ENCODE results near the gene CCDC171. TPM values are rescaled to one million over a fixed set of nuclear protein-coding genes. Genes with fewer than 3 reads are reported as not detected.

Gene CCDC171
- total RNA-seq, 3 donors from 2014 or later (not counting 1 experiment from before 2014, with no cell fraction given): 1.5 to 2.6 (median 2.2) TPM

DNA sequence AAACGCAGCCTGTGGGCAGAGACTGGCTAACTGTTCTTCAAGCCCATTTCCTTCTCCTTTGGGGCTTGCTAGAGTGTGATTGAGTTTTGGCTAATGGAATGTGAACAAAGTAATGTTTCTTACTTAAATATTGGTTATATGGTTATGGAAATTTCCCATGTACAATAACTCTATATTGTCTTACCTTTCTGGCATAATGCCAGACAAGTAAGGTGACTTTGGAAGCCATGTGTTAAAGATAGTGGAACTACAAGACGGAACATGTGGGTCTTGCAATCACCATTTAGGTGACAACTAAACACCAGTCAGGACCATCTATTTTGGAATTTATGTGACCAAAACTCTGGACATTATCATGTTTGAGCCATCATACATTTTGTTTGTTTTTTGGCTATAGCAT, 260.2 kb downstream of the CCDC171 start:
- TF ChIP-seq, protein P1, sequence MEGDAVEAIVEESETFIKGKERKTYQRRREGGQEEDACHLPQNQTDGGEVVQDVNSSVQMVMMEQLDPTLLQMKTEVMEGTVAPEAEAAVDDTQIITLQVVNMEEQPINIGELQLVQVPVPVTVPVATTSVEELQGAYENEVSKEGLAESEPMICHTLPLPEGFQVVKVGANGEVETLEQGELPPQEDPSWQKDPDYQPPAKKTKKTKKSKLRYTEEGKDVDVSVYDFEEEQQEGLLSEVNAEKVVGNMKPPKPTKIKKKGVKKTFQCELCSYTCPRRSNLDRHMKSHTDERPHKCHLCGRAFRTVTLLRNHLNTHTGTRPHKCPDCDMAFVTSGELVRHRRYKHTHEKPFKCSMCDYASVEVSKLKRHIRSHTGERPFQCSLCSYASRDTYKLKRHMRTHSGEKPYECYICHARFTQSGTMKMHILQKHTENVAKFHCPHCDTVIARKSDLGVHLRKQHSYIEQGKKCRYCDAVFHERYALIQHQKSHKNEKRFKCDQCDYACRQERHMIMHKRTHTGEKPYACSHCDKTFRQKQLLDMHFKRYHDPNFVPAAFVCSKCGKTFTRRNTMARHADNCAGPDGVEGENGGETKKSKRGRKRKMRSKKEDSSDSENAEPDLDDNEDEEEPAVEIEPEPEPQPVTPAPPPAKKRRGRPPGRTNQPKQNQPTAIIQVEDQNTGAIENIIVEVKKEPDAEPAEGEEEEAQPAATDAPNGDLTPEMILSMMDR (IDR thresholded peaks at IDR 0.05): no peak
- Mint-ChIP-seq H3K27ac (no peak overlapping the region), H3K9me3 (peaks cover 10 to 12% of the 10 kb centered on the region in 2 donors), H3K36me3 (no peaks in the 10 kb centered on the region), H3K27me3 (ENCODE audit: low read depth in 2 of 2) (no peaks in the 10 kb centered on the region), H3K4me1 (no peaks in the 10 kb centered on the region), H3K4me3 (no peak overlapping the region)
- Histone ChIP-seq H3K27me3 (ENCODE audit: control insufficient read depth, insufficient read depth, low read length) (no peaks in the 10 kb centered on the region), H3K4me1 (ENCODE audit: control insufficient read depth, insufficient read depth, low read length) (no peaks in the 10 kb centered on the region), H3K9me3 (ENCODE audit: control insufficient read depth, insufficient read depth, low read length) (peaks cover 4% of the 10 kb centered on the region), H3K36me3 (ENCODE audit: control insufficient read depth, insufficient read depth, low read length) (no peaks in the 10 kb centered on the region), H3K4me3 (ENCODE audit: low read length) (no peak overlapping the region), H3K27ac (ENCODE audit: low read length) (no peak overlapping the region)
- DNase-seq (no peak), ATAC-seq (no peak)
- 91% methylated on average over 2 of the region's 2 CpGs for WGBS (ENCODE audit: insufficient coverage)
- intact Hi-C loops (cut with micrococcal nuclease): no loop called here

DNA sequence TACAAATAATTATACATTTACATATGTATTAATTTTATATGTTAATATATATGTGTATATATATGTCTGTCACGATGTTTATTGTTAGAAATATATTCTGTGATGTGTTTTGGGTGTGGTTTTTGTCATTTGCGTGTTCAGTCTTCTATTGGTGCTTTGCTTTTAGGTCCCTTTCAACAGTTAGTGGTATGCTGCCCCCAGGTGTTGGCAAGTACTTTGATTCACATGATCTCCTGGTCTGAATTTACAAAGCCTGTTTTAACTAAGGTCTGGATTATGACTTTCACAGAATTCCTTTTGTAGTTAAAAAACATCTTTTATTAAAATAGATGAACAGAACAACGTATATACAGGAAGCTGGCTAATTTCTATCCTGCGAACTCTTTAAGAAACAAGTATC, 271.5 kb downstream of the CCDC171 start:
- peaks cover 0 to 3% of the 10 kb centered on the region in 2 donors for H3K9me3 Mint-ChIP-seq
- WGBS (ENCODE audit: insufficient coverage): 77% methylated on average over 2 of the region's 4 CpGs
- H3K4me3 Mint-ChIP-seq: no peak overlapping the region
- H3K27me3 Mint-ChIP-seq (ENCODE audit: low read depth in 2 of 2): peaks cover 0 to 9% of the 10 kb centered on the region in 2 donors
- no peak overlapping the region for H3K27ac ChIP-seq (ENCODE audit: low read length)
- H3K27ac Mint-ChIP-seq: no peak overlapping the region
- no peak for ATAC-seq
- H3K36me3 Mint-ChIP-seq: no peaks in the 10 kb centered on the region
- TF ChIP-seq, protein P1 (IDR thresholded peaks at IDR 0.05): no peak
- no peaks in the 10 kb centered on the region for H3K9me3 ChIP-seq (ENCODE audit: control insufficient read depth, insufficient read depth, low read length)
- H3K4me3 ChIP-seq (ENCODE audit: low read length): no peak overlapping the region
- no peaks in the 10 kb centered on the region for H3K36me3 ChIP-seq (ENCODE audit: control insufficient read depth, insufficient read depth, low read length)
- no peaks in the 10 kb centered on the region for H3K4me1 ChIP-seq (ENCODE audit: control insufficient read depth, insufficient read depth, low read length)
- no peak for DNase-seq
- no peaks in the 10 kb centered on the region for H3K4me1 Mint-ChIP-seq
- no peaks in the 10 kb centered on the region for H3K27me3 ChIP-seq (ENCODE audit: control insufficient read depth, insufficient read depth, low read length)
- intact Hi-C loops (cut with micrococcal nuclease): no loop called here

GRCh38 chr9:15831384-15831783, 278.5 kb downstream of the CCDC171 start:
- H3K27me3 ChIP-seq (ENCODE audit: control insufficient read depth, insufficient read depth, low read length): no peaks in the 10 kb centered on the region
- DNase-seq (no peak), ATAC-seq (no peak)
- TF ChIP-seq, protein P1 (IDR thresholded peaks at IDR 0.05): no peak
- intact Hi-C loops (cut with micrococcal nuclease): no loop called here
- H3K36me3 ChIP-seq (ENCODE audit: control insufficient read depth, insufficient read depth, low read length): no peaks in the 10 kb centered on the region
- no peak overlapping the region for H3K27ac Mint-ChIP-seq
- peaks cover 0 to 3% of the 10 kb centered on the region in 2 donors for H3K9me3 Mint-ChIP-seq
- no peaks in the 10 kb centered on the region for H3K36me3 Mint-ChIP-seq
- no peak overlapping the region for H3K27ac ChIP-seq (ENCODE audit: low read length)
- 100% methylated on average over 1 of the region's 1 CpG for WGBS (ENCODE audit: insufficient coverage)
- no peaks in the 10 kb centered on the region for H3K4me1 Mint-ChIP-seq
- no peak overlapping the region for H3K4me3 ChIP-seq (ENCODE audit: low read length)
- H3K27me3 Mint-ChIP-seq (ENCODE audit: low read depth in 2 of 2): peaks cover 0 to 9% of the 10 kb centered on the region in 2 donors
- no peaks in the 10 kb centered on the region for H3K4me1 ChIP-seq (ENCODE audit: control insufficient read depth, insufficient read depth, low read length)
- no peak overlapping the region for H3K4me3 Mint-ChIP-seq
- no peaks in the 10 kb centered on the region for H3K9me3 ChIP-seq (ENCODE audit: control insufficient read depth, insufficient read depth, low read length)

GRCh38 chr9:15834541-15834940, 281.7 kb downstream of the CCDC171 start:
- TF ChIP-seq, protein P1 (IDR thresholded peaks at IDR 0.05): no peak
- intact Hi-C loops (cut with micrococcal nuclease): no loop called here

More at GRCh38 chr9:15834541-15834940, 281.7 kb downstream of the CCDC171 start:
- no peaks in the 10 kb centered on the region for H3K27me3 Mint-ChIP-seq (ENCODE audit: low read depth in 2 of 2)
- DNase-seq: no peak
- no peak overlapping the region for H3K4me3 Mint-ChIP-seq
- Histone ChIP-seq H3K9me3 (ENCODE audit: control insufficient read depth, insufficient read depth, low read length) (no peaks in the 10 kb centered on the region), H3K27ac (ENCODE audit: low read length) (no peak overlapping the region), H3K4me1 (ENCODE audit: control insufficient read depth, insufficient read depth, low read length) (no peaks in the 10 kb centered on the region), H3K4me3 (ENCODE audit: low read length) (no peak overlapping the region), H3K27me3 (ENCODE audit: control insufficient read depth, insufficient read depth, low read length) (no peaks in the 10 kb centered on the region), H3K36me3 (ENCODE audit: control insufficient read depth, insufficient read depth, low read length) (no peaks in the 10 kb centered on the region)
- 59% methylated on average over 2 of the region's 2 CpGs for WGBS (ENCODE audit: insufficient coverage)
- H3K27ac Mint-ChIP-seq: no peak overlapping the region
- no peaks in the 10 kb centered on the region for H3K36me3 Mint-ChIP-seq
- no peak for ATAC-seq
- no peaks in the 10 kb centered on the region for H3K9me3 Mint-ChIP-seq
- no peaks in the 10 kb centered on the region for H3K4me1 Mint-ChIP-seq
